C4-2B (cell line): Measurements from ENCODE around the gene HS1BP3.

ENCODE experiments used
- CTCF ChIP-seq: fragments of 450-650 bp; conservative IDR thresholded peaks from 2 replicates; pipeline ENCODE4 v1.5.1; 2017; ENCODE audit warnings: mild to moderate bottlenecking
- ZFX ChIP-seq: fragments of 450-650 bp; IDR thresholded peaks from 2 replicates; pipeline ENCODE4 v1.6.1; 2017

- TF ChIP-seq CTCF (no peak), ZFX (no peak)
These were observed 17.9 kb downstream of the HS1BP3 start for GRCh38 chr2:20633001-20633400.
